H9 (cell line): ENCODE results near the gene INSR. TPM values are rescaled to one million over a fixed set of nuclear protein-coding genes. Genes with fewer than 3 reads are reported as not detected.

Experiments
- DNase-seq: peaks from one replicate; pipeline ENCODE4 v3.0.0-alpha.2; 2017
- H2AFZ ChIP-seq: one replicate; pipeline ENCODE4 v1.6.1; 2013; ENCODE audit warnings: mild to moderate bottlenecking, low read length, control low read depth, moderate library complexity
- H2AK5ac ChIP-seq: 2 replicates; pipeline ENCODE4 v1.6.1; 2013; ENCODE audit warnings: low read length, control low read depth, mixed read lengths; ENCODE audit not compliant: insufficient read length
- H2BK120ac ChIP-seq: one replicate; pipeline ENCODE4 v1.6.1; 2013; ENCODE audit warnings: low read depth, mild to moderate bottlenecking, low read length, control low read depth, inconsistent platforms; ENCODE audit not compliant: poor library complexity, severe bottlenecking
- H2BK12ac ChIP-seq: 2 replicates; pipeline ENCODE4 v1.6.1; 2013; ENCODE audit warnings: low read length, control low read depth, mixed read lengths, low read depth; ENCODE audit not compliant: insufficient read length
- H2BK15ac ChIP-seq: 2 replicates; pipeline ENCODE4 v1.6.1; 2013; ENCODE audit warnings: low read depth, low read length, control low read depth
- H2BK20ac ChIP-seq: one replicate; pipeline ENCODE4 v1.6.1; 2013; ENCODE audit warnings: low read depth, mild to moderate bottlenecking, low read length, control low read depth, inconsistent platforms; ENCODE audit not compliant: poor library complexity, severe bottlenecking
- H2BK5ac ChIP-seq: 2 replicates; pipeline ENCODE4 v1.6.1; 2013; ENCODE audit warnings: low read length, control low read depth, mixed read lengths; ENCODE audit not compliant: insufficient read length
- H3K14ac ChIP-seq: 2 replicates; pipeline ENCODE4 v1.6.1; 2013; ENCODE audit warnings: low read length, control low read depth; ENCODE audit not compliant: insufficient read depth
- H3K18ac ChIP-seq: 2 replicates; pipeline ENCODE4 v1.6.1; 2013; ENCODE audit warnings: low read depth, mild to moderate bottlenecking, mixed read lengths, low read length, control low read depth; ENCODE audit not compliant: insufficient read length
- H3K23ac ChIP-seq: 2 replicates; pipeline ENCODE4 v1.6.1; 2013; ENCODE audit warnings: low read length, control low read depth, mixed read lengths, low read depth; ENCODE audit not compliant: insufficient read length
- H3K23me2 ChIP-seq: 2 replicates; pipeline ENCODE4 v1.6.1; 2013; ENCODE audit warnings: low read depth, mild to moderate bottlenecking, mixed read lengths, low read length, control low read depth; ENCODE audit not compliant: insufficient read length, poor library complexity, severe bottlenecking
- H3K27ac ChIP-seq: 2 replicates; pipeline ENCODE4 v1.5.1; 2013; ENCODE audit warnings: low read length, control low read depth, mixed read lengths, low read depth; ENCODE audit not compliant: insufficient read length
- H3K27me3 ChIP-seq: 2 replicates; pipeline ENCODE4 v1.6.1; 2013; ENCODE audit warnings: low read length, control low read depth, inconsistent platforms; ENCODE audit not compliant: insufficient read depth
- H3K4ac ChIP-seq: 2 replicates; pipeline ENCODE4 v1.6.1; 2013; ENCODE audit warnings: low read depth, mild to moderate bottlenecking, control low read depth, inconsistent platforms, low read length, moderate library complexity
- H3K4me1 ChIP-seq: 2 replicates; pipeline ENCODE4 v1.6.1; 2013; ENCODE audit warnings: low read length, control low read depth, inconsistent platforms; ENCODE audit not compliant: insufficient read depth
- H3K4me2 ChIP-seq: 2 replicates; pipeline ENCODE4 v1.6.1; 2013; ENCODE audit warnings: low read length, control low read depth, mixed read lengths; ENCODE audit not compliant: insufficient read length, insufficient read depth
- H3K56ac ChIP-seq: 2 replicates; pipeline ENCODE4 v1.6.1; 2013; ENCODE audit warnings: low read depth, mild to moderate bottlenecking, mixed read lengths, low read length, control low read depth; ENCODE audit not compliant: insufficient read length
- H3K79me1 ChIP-seq: 2 replicates; pipeline ENCODE4 v1.6.1; 2013; ENCODE audit warnings: low read depth, mild to moderate bottlenecking, moderate library complexity, low read length, control low read depth, inconsistent platforms; ENCODE audit not compliant: insufficient read depth, poor library complexity, severe bottlenecking
- H3K79me2 ChIP-seq: 2 replicates; pipeline ENCODE4 v1.6.1; 2013; ENCODE audit warnings: low read length, control low read depth, inconsistent platforms; ENCODE audit not compliant: insufficient read depth
- H3K9ac ChIP-seq: 2 replicates; pipeline ENCODE4 v1.6.1; 2013; ENCODE audit warnings: low read length, control low read depth, mixed read lengths; ENCODE audit not compliant: insufficient read length; ENCODE audit errors: extremely low read depth
- H3K9me3 ChIP-seq: one replicate; pipeline ENCODE4 v1.6.1; 2013; ENCODE audit warnings: low read depth, low read length, inconsistent platforms; ENCODE audit not compliant: control insufficient read depth
- H3T11ph ChIP-seq: one replicate; pipeline ENCODE4 v1.6.1; 2013; ENCODE audit warnings: mild to moderate bottlenecking, low read length, control low read depth, inconsistent platforms
- H4K20me1 ChIP-seq: one replicate; pipeline ENCODE4 v1.6.1; 2013; ENCODE audit not compliant: control insufficient read depth, insufficient read length, insufficient read depth
- H4K5ac ChIP-seq: 2 replicates; pipeline ENCODE4 v1.6.1; 2013; ENCODE audit warnings: low read depth, mild to moderate bottlenecking, mixed read lengths, low read length, control low read depth; ENCODE audit not compliant: insufficient read length
- H4K8ac ChIP-seq: replicated peaks from 2 replicates; pipeline ENCODE4 v1.6.1; 2013; ENCODE audit warnings: low read length, control low read depth, mixed read lengths, low read depth; ENCODE audit not compliant: insufficient read length
- H4K91ac ChIP-seq: 2 replicates; pipeline ENCODE4 v1.6.1; 2013; ENCODE audit warnings: low read depth, mild to moderate bottlenecking, moderate library complexity, mixed read lengths, low read length, control low read depth; ENCODE audit not compliant: insufficient read length
- H3K27ac Mint-ChIP-seq, 3 experiments: 2 replicates in 2 of 3; 3 replicates in 1 of 3; pipeline ENCODE4 v1.8.0; 2020 to 2021; ENCODE audit warnings: mixed read lengths in 3 of 3, mild to moderate bottlenecking in 1 of 3, moderate library complexity in 1 of 3
- H3K27me3 Mint-ChIP-seq: 2 replicates; pipeline ENCODE4 v1.8.0; 2021; ENCODE audit warnings: low read depth, mild to moderate bottlenecking, moderate library complexity, mixed read lengths
- H3K36me3 Mint-ChIP-seq, 3 experiments: 2 replicates in 2 of 3; 3 replicates in 1 of 3; pipeline ENCODE4 v1.8.0; 2020 to 2021; ENCODE audit warnings: low read depth in 3 of 3, mixed read lengths in 3 of 3; ENCODE audit not compliant: insufficient read depth in 1 of 3
- H3K4me1 Mint-ChIP-seq, 2 experiments: 2 replicates each; pipeline ENCODE4 v1.8.0; 2020; ENCODE audit warnings: mixed read lengths in 2 of 2
- H3K4me3 Mint-ChIP-seq, 2 experiments: 2 replicates in 1 of 2; 3 replicates in 1 of 2; pipeline ENCODE4 v1.8.0; 2020 to 2021; ENCODE audit warnings: mild to moderate bottlenecking in 2 of 2, mixed read lengths in 2 of 2, moderate library complexity in 1 of 2
- H3K9me3 Mint-ChIP-seq, 2 experiments: 2 replicates in 1 of 2; 3 replicates in 1 of 2; pipeline ENCODE4 v1.8.0; 2020; ENCODE audit warnings: mild to moderate bottlenecking in 2 of 2, mixed read lengths in 2 of 2, moderate library complexity in 1 of 2
- WGBS: extraction: QIAGEN DNeasy Blood & Tissue Kit; methylation state at CpG from one replicate; pipeline ENCODE4 v1.1.7; 2013; ENCODE audit warnings: missing lambda C conversion rate, low lambda C conversion rate, mixed read lengths; ENCODE audit not compliant: insufficient read length; ENCODE audit errors: extremely low coverage; 5-methylcytosine and 5-hydroxymethylcytosine counted together
- total RNA-seq: library from RNA; stranded (reverse); gene quantifications from 2 replicates; pipeline ENCODE4 v1.2.1, GENCODE V29; 2021
- TF ChIP-seq, protein P1 (sequence below): fragments of 200-600 bp; sonication (generic); conservative IDR thresholded peaks from 3 replicates; pipeline ENCODE4 v1.8.0; 2021; ENCODE audit warnings: antibody characterized with exemption, mild to moderate bottlenecking

The INSR gene
- total RNA-seq, 1 experiment from 2014 or later = 39.8 TPM

DNA sequence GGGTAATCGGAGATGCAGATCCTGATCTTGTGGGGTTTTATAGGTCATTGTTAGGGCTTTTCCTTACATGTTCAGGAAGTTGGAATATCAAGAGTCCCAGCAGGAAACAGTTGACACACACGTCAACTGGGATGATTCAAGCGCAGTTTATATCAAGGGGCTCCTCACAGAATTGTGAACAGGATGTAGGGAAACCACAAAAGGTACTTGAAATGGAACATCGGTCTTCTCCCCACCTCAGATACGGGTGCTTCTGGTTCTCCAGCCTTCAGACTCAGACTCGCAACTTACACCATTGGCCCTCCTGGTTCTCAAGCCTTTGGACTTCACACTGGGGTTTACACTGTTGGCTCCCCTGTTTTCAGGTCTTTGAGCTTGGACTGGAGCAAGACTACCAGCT, 205.2 kb downstream of the INSR start:
- DNase-seq = no peak
- no CpG with 5 or more reads among the region's 6 CpGs for WGBS
- no peaks in the 10 kb centered on the region for H3K79me1 ChIP-seq
- H3K56ac ChIP-seq = no peak overlapping the region
- H3K4me1 ChIP-seq = no peaks in the 10 kb centered on the region
- no peak overlapping the region for H4K91ac ChIP-seq
- TF ChIP-seq, protein P1, sequence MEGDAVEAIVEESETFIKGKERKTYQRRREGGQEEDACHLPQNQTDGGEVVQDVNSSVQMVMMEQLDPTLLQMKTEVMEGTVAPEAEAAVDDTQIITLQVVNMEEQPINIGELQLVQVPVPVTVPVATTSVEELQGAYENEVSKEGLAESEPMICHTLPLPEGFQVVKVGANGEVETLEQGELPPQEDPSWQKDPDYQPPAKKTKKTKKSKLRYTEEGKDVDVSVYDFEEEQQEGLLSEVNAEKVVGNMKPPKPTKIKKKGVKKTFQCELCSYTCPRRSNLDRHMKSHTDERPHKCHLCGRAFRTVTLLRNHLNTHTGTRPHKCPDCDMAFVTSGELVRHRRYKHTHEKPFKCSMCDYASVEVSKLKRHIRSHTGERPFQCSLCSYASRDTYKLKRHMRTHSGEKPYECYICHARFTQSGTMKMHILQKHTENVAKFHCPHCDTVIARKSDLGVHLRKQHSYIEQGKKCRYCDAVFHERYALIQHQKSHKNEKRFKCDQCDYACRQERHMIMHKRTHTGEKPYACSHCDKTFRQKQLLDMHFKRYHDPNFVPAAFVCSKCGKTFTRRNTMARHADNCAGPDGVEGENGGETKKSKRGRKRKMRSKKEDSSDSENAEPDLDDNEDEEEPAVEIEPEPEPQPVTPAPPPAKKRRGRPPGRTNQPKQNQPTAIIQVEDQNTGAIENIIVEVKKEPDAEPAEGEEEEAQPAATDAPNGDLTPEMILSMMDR = no peak
- H3K4ac ChIP-seq = no peak overlapping the region
- Mint-ChIP-seq H3K4me3 (no peak overlapping the region), H3K9me3 (peaks cover 78 to 87% of the 10 kb centered on the region in 2 experiments), H3K27ac (no peak overlapping the region), H3K4me1 (no peaks in the 10 kb centered on the region), H3K36me3 (peaks cover 78 to 84% (median 81%) of the 10 kb centered on the region in 3 experiments), H3K27me3 (no peaks in the 10 kb centered on the region)
- H3K23ac ChIP-seq = no peak overlapping the region
- no peaks in the 10 kb centered on the region for H3K79me2 ChIP-seq
- no peak overlapping the region for H2BK120ac ChIP-seq
- H3K23me2 ChIP-seq = no peaks in the 10 kb centered on the region
- no peaks in the 10 kb centered on the region for H3K27me3 ChIP-seq
- H3K9ac ChIP-seq = no peak overlapping the region
- H2BK5ac ChIP-seq = no peak overlapping the region
- H4K20me1 ChIP-seq = no peaks in the 10 kb centered on the region
- H3K4me2 ChIP-seq = no peak overlapping the region
- no peak overlapping the region for H3K14ac ChIP-seq
- no peak overlapping the region for H2BK20ac ChIP-seq
- no peak overlapping the region for H2BK12ac ChIP-seq
- H2AK5ac ChIP-seq = no peak overlapping the region
- H3K9me3 ChIP-seq = peaks cover 51% of the 10 kb centered on the region
- no peak overlapping the region for H3K18ac ChIP-seq
- H2BK15ac ChIP-seq = no peak overlapping the region
- no peak overlapping the region for H3K27ac ChIP-seq
- H4K5ac ChIP-seq = no peak overlapping the region
- no peak overlapping the region for H4K8ac ChIP-seq
- no peak overlapping the region for H2AFZ ChIP-seq
- no peak overlapping the region for H3T11ph ChIP-seq
